Bronchial epithelial cell (primary cell): ENCODE measurements around the gene CDC37. TPM values are rescaled to one million over a fixed set of nuclear protein-coding genes. Genes with fewer than 3 reads are reported as not detected.
A peak's percentile ranks its signal among the peaks of the same experiment; 100 is the strongest.

Experiments
- DNase-seq: peaks from one replicate; pipeline ENCODE4 v3.0.0-alpha.2; 2010; ENCODE audit warnings: low read depth
- FAIRE-seq: peaks from 2 replicates; lab custom pipeline; 2011; peaks lifted over from hg19 to GRCh38; lab: Jason Lieb, UNC
- H3K27me3 ChIP-seq: 2 replicates; pipeline ENCODE4 v1.5.1; 2011; ENCODE audit warnings: low read length; ENCODE audit not compliant: control insufficient read depth, insufficient read depth
- H3K36me3 ChIP-seq: 2 replicates; pipeline ENCODE4 v1.5.1; 2011; ENCODE audit warnings: low read length; ENCODE audit not compliant: control insufficient read depth, insufficient read depth
- H3K4me3 ChIP-seq: 2 replicates; pipeline ENCODE4 v1.5.1; 2011; ENCODE audit warnings: mild to moderate bottlenecking, low read depth, low read length, control low read depth
- total RNA-seq: library from RNA; depleted of rRNA; stranded (reverse); fragments of >200 nt; gene quantifications from 2 replicates; pipeline ENCODE4 v1.2.1, GENCODE V29; 2014
- TF ChIP-seq, protein P1 (sequence below): IDR thresholded peaks from 2 replicates; pipeline ENCODE4 v1.5.1; 2011; ENCODE audit warnings: mild to moderate bottlenecking, moderate library complexity, low read length, control low read depth, inconsistent platforms; ENCODE audit not compliant: insufficient read depth, severe bottlenecking

CDC37 gene
- total RNA-seq, 1 donor from 2014 or later, result 195 TPM

DNA sequence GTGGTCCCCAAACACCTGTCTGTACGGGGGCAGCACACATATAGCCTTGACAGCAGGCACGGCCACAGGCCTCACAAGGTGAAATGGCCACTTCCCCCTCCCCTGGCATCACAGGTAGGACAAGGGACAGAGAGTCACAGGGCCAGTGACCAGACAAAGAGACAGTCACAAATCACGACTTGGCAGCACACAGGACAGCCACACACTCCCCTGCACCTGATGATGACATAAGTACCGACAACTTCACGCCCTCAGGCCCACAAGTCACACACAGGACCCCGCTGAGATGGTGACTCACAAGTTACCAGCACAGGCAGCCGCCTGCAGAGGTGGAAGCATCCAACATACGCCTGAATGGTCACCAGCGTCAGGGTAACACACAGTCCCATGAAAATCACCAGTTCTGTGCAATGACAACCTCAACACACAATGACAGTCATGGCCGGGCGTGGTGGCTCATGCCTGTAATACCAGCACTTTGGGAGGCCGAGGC, 39.5 kb downstream of the CDC37 start:
- no peak overlapping the region for H3K4me3 ChIP-seq
- H3K27me3 ChIP-seq, result no peaks in the 10 kb centered on the region
- TF ChIP-seq, protein P1, sequence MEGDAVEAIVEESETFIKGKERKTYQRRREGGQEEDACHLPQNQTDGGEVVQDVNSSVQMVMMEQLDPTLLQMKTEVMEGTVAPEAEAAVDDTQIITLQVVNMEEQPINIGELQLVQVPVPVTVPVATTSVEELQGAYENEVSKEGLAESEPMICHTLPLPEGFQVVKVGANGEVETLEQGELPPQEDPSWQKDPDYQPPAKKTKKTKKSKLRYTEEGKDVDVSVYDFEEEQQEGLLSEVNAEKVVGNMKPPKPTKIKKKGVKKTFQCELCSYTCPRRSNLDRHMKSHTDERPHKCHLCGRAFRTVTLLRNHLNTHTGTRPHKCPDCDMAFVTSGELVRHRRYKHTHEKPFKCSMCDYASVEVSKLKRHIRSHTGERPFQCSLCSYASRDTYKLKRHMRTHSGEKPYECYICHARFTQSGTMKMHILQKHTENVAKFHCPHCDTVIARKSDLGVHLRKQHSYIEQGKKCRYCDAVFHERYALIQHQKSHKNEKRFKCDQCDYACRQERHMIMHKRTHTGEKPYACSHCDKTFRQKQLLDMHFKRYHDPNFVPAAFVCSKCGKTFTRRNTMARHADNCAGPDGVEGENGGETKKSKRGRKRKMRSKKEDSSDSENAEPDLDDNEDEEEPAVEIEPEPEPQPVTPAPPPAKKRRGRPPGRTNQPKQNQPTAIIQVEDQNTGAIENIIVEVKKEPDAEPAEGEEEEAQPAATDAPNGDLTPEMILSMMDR, result no peak
- DNase-seq, result peak; percentile 35
- no peak for FAIRE-seq
- peaks cover 30% of the 10 kb centered on the region for H3K36me3 ChIP-seq

DNA sequence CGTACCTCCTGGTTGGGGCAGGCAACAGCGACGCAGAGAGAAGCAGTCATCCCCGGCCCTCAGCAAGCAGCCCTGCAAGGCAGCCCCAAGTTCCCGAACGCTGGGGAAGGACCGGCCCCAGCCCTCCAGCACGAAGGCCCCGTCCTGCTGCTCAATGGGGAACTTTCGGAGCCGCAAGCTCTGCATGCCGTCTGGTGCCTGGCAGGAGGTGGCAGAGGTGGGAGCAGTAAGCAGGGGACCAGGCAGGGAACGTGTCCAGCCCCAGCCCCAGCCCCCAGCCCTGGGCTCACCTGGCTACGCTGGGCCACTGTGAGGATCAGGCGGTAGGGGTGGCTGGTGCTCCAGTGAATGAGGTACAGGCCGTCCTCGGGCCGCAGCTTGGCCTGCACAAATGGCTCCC, 41.1 kb downstream of the CDC37 start:
- FAIRE-seq, result no peak
- TF ChIP-seq, protein P1, result no peak

DNA sequence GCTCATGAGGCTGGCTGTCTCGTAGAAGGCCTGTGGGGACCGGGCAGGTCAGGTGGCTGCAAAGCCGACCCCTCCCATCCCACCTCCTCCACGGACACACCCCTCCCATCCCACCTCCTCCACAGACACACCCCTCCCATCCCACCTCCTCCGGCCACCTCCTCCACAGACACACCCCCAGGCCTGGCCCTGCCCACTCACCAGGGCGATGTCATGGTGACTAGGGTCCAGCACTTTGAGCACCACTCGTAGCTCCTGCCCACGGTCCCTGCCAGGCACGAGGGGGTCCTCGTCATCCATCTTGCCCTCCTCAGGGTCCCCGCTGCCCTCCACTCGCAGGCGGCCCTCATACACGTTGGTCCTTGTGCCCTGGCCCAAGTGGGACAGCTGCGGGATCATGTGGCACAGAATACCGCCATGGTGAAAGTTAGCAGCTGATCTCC, 41.8 kb downstream of the CDC37 start:
- DNase-seq (no peak), FAIRE-seq (no peak)
- Histone ChIP-seq H3K36me3 (peaks cover 29% of the 10 kb centered on the region), H3K27me3 (no peaks in the 10 kb centered on the region), H3K4me3 (no peak overlapping the region)
- TF ChIP-seq, protein P1, result no peak

More for the DNA sequence above, 41.1 kb downstream of the CDC37 start:
- Histone ChIP-seq H3K27me3 (no peaks in the 10 kb centered on the region), H3K36me3 (peaks cover 28% of the 10 kb centered on the region), H3K4me3 (no peak overlapping the region)
- DNase-seq, result no peak

DNA sequence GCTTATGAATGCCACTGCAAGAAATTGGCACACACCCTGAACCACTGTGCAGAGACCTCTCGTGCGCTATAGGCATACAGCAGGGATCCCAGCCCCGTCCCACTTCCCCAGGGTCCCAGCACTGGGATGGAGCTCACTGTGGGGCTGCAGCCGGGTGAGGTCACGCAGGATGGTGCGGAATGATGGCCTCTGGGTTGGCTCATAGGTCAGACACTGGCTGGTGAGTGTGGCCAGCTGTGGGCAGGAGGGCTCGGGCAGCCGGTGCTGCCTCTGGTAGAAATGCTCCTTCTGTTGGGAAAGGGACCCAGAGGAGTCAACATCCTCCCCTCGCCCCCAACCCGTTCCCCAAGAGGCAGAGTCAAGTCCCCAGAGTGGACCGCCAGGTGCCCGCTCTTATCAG, 46.9 kb downstream of the CDC37 start:
- no peaks in the 10 kb centered on the region for H3K27me3 ChIP-seq
- no peak overlapping the region for H3K4me3 ChIP-seq
- TF ChIP-seq, protein P1, result no peak
- DNase-seq (no peak), FAIRE-seq (no peak)
- H3K36me3 ChIP-seq, result peaks cover 27% of the 10 kb centered on the region

DNA sequence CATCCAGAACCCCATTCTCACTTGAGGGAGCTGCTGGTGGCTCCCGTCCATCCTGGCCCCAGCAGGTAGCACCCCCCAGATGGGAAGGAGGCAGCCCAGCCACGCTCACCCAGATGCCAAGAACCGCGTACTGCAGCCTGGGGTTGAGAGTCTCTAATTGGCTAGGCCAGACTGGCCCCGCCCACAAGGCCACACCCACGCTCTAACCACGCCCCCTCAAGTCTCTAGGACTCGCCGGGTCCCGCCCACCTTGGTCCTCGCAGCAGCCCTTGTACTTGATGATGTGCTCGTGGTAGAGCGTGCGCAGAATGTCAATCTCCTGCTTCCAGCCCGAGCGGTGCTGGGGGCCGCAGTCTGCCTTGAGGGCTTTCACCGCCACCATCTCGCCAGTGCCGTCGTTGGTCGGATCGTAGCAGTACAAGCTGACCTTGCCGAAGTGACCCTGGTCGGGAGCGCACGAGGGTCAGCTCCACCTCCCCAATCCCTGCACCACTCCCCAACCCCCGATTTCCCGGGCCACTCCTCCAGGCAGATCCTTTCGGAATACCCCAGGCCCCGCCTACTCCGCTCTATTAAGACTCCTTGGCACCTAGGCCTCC, 49.5 kb downstream of the CDC37 start:
- H3K36me3 ChIP-seq, result peaks cover 22% of the 10 kb centered on the region

More for the DNA sequence above, 49.5 kb downstream of the CDC37 start:
- TF ChIP-seq, protein P1, result no peak
- Histone ChIP-seq H3K27me3 (no peaks in the 10 kb centered on the region), H3K4me3 (no peak overlapping the region)
- no peak for DNase-seq
- FAIRE-seq, result peak; percentile 40
